Left hindlimb (tissue), 1 donor: ENCODE data around the gene RASAL3.

ENCODE experiments used
- DNase-seq: peaks from one replicate; pipeline ENCODE4 v3.0.0-alpha.2; 2018

Gene RASAL3

DNA sequence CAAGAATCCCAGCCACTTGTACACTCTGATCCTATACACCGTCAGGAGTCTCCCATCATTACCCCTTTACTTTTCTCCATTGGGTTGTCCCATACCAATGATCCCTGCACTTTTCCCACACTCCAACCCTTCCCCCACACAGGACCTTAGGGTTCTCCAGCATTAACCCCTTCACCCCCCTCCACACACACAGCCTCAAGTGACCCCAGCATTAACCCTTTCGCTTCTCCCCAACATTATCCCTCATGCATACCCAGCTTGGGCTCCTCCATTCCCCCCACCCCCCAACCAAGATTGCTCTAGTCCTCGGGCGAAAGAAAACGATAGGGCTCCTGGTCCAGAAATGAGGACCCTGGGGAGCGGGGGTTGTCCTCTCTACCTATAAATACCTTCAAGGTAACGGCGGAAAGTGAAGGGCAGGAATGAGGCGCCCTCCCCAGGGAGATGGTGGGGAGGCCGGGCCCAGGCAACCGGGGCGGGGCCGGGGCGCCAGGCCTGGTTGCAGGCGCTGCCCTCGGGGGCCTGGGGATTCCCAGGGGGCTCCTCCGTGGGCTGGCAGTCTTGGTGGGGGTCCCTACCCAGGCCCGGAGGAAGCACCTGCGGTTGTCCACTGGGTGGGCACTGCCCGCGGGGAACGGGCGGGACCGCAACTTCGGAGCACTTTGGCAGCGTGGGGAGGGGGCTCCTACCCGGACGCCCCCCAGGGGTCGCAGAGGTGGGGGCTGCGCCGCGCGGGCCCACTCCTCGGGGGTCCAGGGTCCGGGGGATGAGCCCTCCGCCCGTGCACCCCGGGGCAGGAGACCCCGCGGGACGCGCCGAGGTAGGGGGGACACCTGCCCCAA, 15.3 kb downstream of the RASAL3 start:
- no peak for DNase-seq

GRCh38 chr19:15448044-15448777, 16.1 kb downstream of the RASAL3 start:
- no peak for DNase-seq

DNA sequence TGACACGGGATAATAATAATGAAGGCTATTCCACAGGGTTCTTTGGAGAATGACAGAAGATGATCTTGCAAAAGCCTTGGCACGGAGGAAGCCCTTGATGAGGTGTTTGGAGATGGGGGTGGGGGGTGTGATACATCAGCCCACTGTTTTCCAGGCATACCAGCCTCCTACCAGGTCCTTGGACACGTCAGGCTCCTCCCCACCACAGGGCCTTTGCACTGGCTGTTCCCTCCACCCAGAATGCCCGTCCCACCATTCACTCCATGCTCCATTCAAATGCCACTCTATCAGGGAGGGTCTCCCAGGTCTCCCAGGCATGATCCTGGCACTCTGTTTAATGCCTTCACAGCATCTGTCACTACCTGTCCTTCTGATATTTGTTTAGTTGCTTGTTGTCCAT, 17.3 kb downstream of the RASAL3 start:
- DNase-seq, result no peak

DNA sequence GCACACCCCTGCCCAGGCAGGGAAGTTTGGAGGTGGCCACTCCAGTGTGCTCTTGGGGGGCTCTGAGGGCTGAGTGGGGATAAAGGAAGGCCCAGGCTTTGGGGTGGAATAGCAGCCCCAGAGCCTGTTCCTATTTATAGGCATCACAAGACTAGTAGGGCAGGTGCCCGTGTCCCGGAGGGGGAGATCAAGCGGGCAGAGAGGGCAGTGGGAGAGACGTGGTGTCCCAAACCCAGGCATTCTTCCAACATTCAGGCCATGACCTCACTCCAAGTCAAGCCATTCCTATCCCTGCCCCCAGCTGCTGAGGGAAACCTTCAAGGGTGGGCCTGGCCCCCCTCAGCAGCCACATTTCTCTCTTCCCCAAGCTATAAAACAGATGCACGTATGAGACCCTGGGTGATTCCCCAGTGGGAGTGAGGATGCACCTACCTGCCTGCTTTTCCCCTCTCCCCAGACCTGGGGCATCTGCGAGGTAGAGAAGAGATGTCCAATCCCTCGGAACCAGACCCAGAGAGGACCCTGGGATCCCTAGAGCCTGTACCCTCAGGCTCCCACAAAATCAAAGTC, 18.5 kb downstream of the RASAL3 start:
- DNase-seq, result no peak

DNA sequence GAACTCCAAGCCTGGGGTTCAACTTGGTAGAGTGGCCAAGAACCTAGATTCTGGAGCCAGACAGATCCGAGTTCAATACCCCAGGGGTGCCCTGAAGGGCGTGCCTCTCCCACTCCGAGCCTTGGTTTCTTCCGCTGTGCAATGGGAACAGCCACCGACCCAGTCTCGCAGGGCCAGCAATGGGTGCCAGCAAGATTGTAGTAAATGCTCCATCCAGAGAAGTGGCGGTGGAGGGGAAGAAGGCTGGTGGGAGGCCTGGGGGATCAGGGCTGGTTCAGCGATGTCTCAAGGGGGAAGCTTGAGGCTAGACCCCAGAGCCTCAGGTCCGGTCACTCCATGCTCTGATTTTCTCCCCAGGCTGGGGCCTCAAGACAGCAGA, 19.1 kb downstream of the RASAL3 start:
- no peak for DNase-seq

GRCh38 chr19:15444505-15445226, 19.7 kb downstream of the RASAL3 start:
- DNase-seq, result no peak

GRCh38 chr19:15443838-15444237, 20.5 kb downstream of the RASAL3 start:
- no peak for DNase-seq

GRCh38 chr19:15443325-15443724, 21.0 kb downstream of the RASAL3 start:
- no peak for DNase-seq

DNA sequence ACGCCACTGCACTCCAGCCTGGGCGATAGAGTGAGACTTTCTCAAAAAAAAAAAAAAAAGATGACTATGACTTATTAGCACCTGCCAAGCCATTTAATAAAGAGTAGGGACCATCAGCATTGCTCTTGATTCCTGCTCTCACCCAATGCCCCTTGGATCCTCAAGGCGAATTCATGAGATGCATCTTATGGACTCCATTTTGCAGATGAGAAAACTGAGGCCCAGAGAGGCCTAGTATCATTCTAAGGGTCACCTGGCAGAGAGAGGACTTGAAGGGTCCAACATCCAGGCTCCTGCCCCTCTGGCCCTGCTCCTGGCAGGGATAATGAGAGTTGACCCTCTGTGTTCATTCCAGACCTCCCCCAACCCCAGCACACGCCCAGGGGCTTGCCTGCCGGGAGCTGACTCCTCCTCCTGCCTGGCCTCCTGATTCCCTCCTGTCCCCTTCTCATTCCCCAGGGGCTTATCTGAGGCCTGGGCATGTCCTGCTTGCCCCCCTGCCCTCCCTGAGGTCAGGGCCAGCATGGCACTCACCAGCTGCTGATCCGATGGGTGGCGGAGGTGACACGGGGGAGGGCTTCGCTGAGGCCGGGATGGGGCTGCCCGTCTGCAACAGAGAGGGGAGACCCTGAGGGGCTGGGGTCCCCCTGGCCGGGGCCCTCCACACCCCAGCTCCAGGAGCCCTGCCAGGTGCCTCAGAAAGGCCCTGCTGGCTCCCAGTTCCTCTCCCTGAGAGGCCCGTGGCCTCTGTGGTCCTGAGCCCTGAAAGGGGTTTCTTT, 22.0 kb downstream of the RASAL3 start:
- DNase-seq, result no peak

DNA sequence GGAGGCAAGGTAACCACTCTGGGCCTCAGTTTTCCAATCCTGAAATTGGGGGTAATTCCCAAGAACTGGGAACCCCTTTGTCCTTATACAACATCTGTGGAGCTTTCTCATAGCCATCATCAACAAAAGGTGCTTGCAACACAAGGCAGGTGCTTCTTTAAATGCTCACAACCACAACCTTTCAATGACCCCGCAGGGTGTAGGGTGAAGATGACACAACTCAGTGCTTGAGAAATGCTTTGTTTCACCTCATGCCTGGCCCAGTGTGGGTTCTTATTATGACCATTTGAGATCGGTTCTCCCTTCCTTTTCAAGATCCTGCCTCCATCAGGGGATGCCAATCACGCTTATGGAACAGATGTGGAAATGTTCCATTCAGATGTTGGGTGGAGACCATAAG, 23.0 kb downstream of the RASAL3 start:
- DNase-seq, result no peak

GRCh38 chr19:15439821-15440641, 24.3 kb downstream of the RASAL3 start:
- no peak for DNase-seq

DNA sequence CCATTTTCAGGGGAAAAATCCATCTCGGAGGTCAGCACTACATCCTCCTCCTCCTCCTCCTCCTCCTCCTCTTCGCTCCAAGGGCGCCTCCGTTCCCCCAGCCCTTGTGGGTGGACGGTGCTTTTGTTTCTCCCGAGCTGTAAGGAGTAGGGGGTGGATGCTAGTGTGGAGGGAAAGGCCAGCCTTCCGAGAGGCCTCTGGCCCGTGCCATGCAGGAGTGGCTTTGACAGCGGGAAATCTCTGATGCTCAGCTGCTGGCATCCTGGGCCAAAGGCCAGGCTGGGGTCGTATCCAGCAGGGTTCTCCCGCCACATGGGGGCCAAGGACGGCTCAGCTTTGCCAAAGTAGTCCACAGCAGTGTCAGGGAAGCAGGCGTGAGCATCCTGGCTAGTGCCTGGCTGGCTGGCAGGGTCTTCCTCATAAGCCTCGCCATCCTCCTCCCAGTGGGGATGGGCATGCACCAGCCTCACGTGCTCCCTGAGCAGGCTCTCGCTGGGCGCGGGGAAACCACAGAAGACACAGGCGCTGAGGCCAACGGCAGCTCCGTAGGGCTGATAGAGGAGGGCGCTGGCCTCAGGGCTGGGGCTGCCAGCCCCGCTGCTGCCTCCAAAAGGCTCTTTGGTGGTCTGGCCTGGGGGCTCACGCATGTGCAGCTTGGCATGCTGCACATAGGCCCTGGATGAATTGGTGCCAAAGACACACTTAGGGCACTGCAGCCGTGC, 25.1 kb downstream of the RASAL3 start:
- DNase-seq, result no peak

- no peak for DNase-seq
These were observed 25.8 kb downstream of the RASAL3 start for GRCh38 chr19:15438577-15438976.

DNA sequence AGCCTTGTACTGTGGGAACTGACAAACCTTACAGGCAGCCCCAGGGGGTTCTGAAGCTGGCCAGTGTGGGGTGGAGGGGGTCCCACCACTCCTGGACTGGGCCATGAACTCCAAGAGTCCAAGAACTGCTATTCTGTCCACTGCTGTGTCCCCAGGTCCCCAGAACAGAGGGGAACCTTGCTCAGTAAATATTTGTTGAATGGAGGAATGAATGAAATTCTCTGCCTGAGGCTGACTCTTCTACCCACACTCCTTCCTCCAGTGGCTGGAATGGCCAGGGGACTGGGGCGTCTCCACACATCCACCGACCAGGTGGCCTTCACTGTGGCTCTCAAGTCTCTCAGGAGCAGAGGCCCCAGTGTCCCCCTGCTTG, 26.2 kb downstream of the RASAL3 start:
- no peak for DNase-seq

GRCh38 chr19:15437355-15438123, 26.8 kb downstream of the RASAL3 start:
- DNase-seq, result no peak

DNA sequence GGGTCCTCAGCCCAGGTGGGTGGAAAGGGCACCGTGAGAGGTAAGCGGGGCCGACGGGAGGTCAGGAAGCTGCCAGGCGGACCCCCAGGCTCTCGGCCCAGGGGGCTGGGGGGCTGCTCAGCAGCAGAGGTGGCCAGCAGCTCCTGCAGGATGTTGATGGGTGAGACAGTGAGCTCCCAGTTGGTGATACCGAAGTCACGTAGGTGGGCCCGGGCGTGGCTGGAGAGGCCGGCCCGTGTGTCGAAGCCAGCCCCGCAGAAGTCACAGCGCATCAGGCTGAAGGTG, 27.6 kb downstream of the RASAL3 start:
- no peak for DNase-seq

GRCh38 chr19:15436012-15436825, 28.1 kb downstream of the RASAL3 start:
- no peak for DNase-seq

GRCh38 chr19:15433519-15434069, 30.8 kb downstream of the RASAL3 start:
- no peak for DNase-seq
